ENCODE data around the gene KIF14.
A peak's percentile ranks its signal among the peaks of the same experiment; 100 is the strongest.
"Not testable (repeated sequence)": the region's sequence is repeated elsewhere in the genome, so short reads cannot be mapped to it uniquely, and the experiment has no call there.

The KIF14 gene

DNA sequence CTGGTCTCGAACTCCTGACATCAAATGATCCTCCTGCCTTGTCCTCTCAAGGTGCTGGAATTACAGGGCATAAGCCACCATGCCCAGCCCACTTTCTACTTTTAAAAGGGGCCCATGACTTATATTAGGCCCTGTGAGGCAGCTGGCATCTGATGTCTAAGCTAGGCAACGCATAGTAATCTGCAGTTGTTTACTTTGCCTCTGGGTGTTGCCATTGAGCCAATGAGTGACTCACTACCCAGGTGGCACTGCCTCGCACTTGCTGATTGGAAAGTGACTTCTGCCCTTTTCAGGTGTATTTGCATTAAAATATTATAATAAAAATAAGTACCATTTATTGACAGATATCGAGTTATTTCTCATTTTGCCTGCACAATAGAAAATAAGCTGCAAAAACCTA is 84.9 kb downstream of the KIF14 start:
- FAIRE-seq = no peak

- FAIRE-seq = no peak
Measured at GRCh38 chr1:200530623-200531261, 89.8 kb downstream of the KIF14 start.

- no peak for FAIRE-seq
Measured at GRCh38 chr1:200528858-200529606, 91.5 kb downstream of the KIF14 start.

DNA sequence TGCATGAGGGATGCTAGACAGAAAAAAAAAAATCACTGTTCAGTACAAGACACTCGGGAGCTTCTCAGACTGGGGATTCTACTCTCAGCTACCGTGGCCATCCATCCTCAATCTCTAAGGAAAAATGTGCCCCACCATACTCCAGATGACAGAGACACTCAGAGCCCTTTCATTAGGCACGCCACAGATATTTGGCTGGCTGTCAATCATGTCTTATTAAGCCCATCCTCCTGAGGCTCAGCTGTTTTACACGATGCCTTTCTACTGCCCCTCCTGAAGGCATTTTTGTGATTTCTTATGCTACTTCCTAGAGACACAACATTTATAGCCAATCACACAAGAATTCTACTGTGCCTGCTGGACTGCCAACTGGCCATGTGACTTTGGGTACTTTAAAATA is 92.9 kb downstream of the KIF14 start:
- FAIRE-seq = no peak

DNA sequence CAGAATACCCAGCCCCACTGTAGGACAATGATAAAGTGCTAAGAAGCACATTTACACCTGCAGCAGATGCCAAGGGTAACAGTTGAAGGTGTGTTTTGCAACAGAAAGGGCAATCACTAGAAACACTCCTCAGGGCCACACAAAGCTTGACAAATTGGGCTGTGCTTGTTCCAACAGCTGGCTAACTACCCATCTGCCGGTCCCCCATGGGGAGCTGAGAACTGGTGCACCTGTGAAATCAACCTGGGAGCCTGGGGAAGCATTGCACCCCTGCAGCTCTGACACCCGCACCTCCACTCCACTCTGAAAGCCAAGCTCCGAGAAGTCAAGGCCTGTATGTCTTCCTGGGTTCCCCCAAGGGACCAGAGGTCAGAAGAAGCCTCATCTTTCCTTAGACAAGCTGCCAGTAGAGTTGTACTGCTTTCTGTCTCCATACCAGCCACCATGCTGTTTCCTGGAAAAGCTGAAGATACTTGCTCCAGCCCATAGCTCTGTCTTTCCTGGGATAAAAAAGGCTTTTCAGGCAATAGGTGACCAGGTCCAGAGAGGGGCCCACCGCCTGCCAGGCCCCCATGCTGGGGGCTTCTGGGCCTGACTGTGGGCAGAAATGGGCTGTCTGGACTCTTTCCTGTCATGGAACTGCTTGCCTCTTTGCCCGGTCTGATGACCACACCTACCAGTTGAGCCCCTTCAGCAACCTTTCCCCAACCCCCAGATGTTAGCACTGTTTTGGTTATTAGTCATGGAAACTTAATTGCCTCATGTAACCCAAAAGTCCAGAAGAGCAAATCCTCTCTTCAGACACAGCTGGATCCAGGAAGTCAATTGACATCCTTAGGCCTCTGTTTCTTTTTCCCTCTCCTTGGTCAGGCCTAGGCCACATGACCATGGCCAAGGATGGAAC is 93.6 kb downstream of the KIF14 start:
- no peak for FAIRE-seq

- FAIRE-seq = no peak
Measured at GRCh38 chr1:200525090-200525987, 95.2 kb downstream of the KIF14 start.

DNA sequence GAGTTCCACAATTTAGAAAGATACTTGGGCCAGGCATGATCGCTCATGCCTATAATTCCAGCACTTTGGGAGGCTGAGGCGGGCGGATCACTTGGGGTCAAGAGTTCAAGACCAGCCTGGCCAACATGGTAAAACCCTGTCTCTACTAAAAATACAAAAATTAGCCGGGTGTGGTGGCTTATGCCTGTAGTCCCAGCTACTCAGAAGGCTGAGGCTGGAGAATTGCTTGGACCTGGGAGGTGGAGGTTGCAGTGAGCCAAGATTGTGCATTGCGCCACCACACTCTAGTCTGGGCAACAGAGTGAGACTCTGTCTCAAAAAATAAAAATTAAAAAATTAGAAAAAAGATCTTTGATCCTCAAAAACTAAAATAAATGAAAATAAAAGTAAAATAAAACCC is 96.0 kb downstream of the KIF14 start:
- not testable (repeated sequence) for FAIRE-seq

GRCh38 chr1:200524092-200524491 is 96.5 kb downstream of the KIF14 start:
- FAIRE-seq = no peak

DNA sequence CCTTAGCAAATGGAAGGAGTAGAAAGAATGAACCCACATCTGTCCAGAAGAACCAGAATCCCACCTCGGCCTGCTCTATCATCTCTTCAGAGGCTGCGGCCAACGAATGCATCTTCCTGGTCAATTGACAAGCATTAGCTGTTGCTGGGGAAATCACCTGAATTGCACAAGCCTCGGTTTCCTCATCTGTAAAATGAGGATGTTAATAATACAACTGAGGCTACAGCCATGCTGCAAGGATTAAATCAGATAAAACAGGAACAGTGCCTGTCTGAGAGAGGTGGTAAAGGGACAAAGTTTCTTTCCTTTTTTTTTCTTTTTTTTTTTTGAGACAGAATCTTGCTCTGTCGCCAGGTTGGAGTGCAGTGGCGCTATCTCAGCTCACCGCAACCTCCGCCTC is 99.8 kb downstream of the KIF14 start:
- FAIRE-seq = no peak

GRCh38 chr1:200518524-200518923 is 102.0 kb downstream of the KIF14 start:
- FAIRE-seq = no peak

GRCh38 chr1:200512191-200512590 is 108.4 kb downstream of the KIF14 start:
- FAIRE-seq = no peak

DNA sequence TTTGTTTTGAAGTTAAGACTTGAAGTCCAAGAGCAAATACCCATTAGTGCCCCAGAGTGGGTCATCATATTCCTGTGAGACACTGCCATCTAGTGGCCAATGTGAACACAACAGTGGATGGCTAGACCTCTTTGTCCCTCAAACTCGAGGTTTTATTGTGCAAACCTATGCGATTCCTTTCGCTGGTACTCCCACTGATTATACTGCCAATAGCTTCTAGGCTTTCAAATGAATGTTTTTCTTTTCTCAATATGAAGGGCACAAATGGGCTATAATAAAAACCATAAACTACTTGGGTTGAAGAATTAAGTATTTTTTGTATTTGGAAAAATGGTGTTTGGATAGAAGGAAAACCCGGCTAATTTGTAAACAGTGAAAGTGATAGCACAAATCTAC is 110.3 kb downstream of the KIF14 start:
- peak; percentile 94 for FAIRE-seq

- no peak for FAIRE-seq
Measured at GRCh38 chr1:200506471-200506870, 114.1 kb downstream of the KIF14 start.

DNA sequence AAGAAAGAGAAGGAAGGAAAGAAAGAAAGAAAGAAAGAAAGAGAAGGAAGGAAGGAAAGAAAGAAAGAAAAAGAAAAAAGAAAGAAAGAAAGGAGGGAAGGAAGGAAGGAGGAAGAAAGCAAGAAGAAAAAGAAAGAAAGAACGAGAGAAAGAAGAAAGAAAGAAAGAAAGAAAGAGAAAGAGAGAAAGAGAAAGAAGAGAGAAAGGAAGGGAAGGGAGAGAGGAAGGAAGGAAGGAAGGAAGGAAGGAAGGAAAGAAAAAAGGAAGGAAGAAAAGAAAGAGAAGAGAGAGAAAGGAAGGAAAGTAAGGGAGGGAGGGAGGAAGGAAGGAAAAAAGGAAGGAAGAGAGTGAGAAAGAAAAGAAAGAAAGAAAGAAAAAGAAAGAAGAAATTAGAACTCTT is 115.3 kb downstream of the KIF14 start:
- no peak for FAIRE-seq
